HG02763 (cell line): Measurements from ENCODE around the gene AADACL2.

Experiments used
- ATAC-seq: cut with Tn5 transposase; IDR thresholded peaks from one replicate; pipeline ENCODE4 v1.9.1; 2021; ENCODE audit warnings: mild to moderate bottlenecking, moderate library complexity; ENCODE audit not compliant: unreplicated experiment

Gene AADACL2

GRCh38 chr3:151800431-151800830, 66.7 kb downstream of the AADACL2 start:
- ATAC-seq: no peak

GRCh38 chr3:151804267-151804666, 70.5 kb downstream of the AADACL2 start:
- ATAC-seq: no peak

- no peak for ATAC-seq
These were observed 73.1 kb downstream of the AADACL2 start for GRCh38 chr3:151806838-151807237.
